Neutrophil (primary cell): ENCODE data around the gene MELK.

Experiments
- H3K27ac ChIP-seq: fragments of 200-600 bp; sonication (generic); 2 replicates; pipeline ENCODE4 v1.5.1; 2016; ENCODE audit warnings: mild to moderate bottlenecking, moderate library complexity
- H3K27me3 ChIP-seq: fragments of 200-600 bp; sonication (generic); 2 replicates; pipeline ENCODE4 v1.6.0; 2016; ENCODE audit warnings: mild to moderate bottlenecking
- H3K36me3 ChIP-seq: fragments of 200-600 bp; sonication (generic); 2 replicates; pipeline ENCODE4 v1.5.1; 2017
- H3K4me1 ChIP-seq, 2 experiments: fragments of 200-600 bp in 1 of 2; sonication (generic) in 1 of 2; 1 replicate in 1 of 2; 2 replicates in 1 of 2; pipeline versions ENCODE4 v1.5.1 to v1.6.1; 2013 to 2016; ENCODE audit warnings: low read depth in 1 of 2, low read length in 1 of 2, mild to moderate bottlenecking in 1 of 2, moderate library complexity in 1 of 2; ENCODE audit not compliant: control insufficient read depth in 1 of 2, insufficient read depth in 1 of 2
- H3K4me3 ChIP-seq, 2 experiments: fragments of 200-600 bp in 1 of 2; sonication (generic) in 1 of 2; 1 replicate in 1 of 2; 2 replicates in 1 of 2; pipeline ENCODE4 v1.5.1; 2013 to 2016; ENCODE audit warnings: low read depth in 1 of 2, low read length in 1 of 2, mild to moderate bottlenecking in 1 of 2, moderate library complexity in 1 of 2
- H3K9me3 ChIP-seq: fragments of 200-600 bp; sonication (generic); 2 replicates; pipeline ENCODE4 v1.5.1; 2016
- CTCF ChIP-seq: fragments of 200-600 bp; sonication (generic); IDR thresholded peaks from 2 replicates; pipeline ENCODE4 v1.5.1; 2016; ENCODE audit warnings: antibody characterized with exemption

The MELK gene

GRCh38 chr9:36609306-36609705 is 36.6 kb downstream of the MELK start:
- Histone ChIP-seq H3K9me3 (no peaks in the 10 kb centered on the region), H3K27ac (no peak overlapping the region), H3K36me3 (peaks cover 41% of the 10 kb centered on the region), H3K4me3 (no peak overlapping the region), H3K4me1 (no peaks in the 10 kb centered on the region), H3K27me3 (no peaks in the 10 kb centered on the region)
- no peak for TF ChIP-seq CTCF

- H3K9me3 ChIP-seq, result no peaks in the 10 kb centered on the region
- H3K4me3 ChIP-seq, result no peak overlapping the region
- no peaks in the 10 kb centered on the region for H3K4me1 ChIP-seq
- no peak for TF ChIP-seq CTCF
- no peak overlapping the region for H3K27ac ChIP-seq
- no peaks in the 10 kb centered on the region for H3K27me3 ChIP-seq
- no peaks in the 10 kb centered on the region for H3K36me3 ChIP-seq
Measured at GRCh38 chr9:36622121-36622520, 49.4 kb downstream of the MELK start.

- no peaks in the 10 kb centered on the region for H3K9me3 ChIP-seq
- H3K27ac ChIP-seq, result no peak overlapping the region
- H3K27me3 ChIP-seq, result no peaks in the 10 kb centered on the region
- no peaks in the 10 kb centered on the region for H3K4me1 ChIP-seq
- no peak for TF ChIP-seq CTCF
- H3K4me3 ChIP-seq, result no peak overlapping the region
- no peaks in the 10 kb centered on the region for H3K36me3 ChIP-seq
Measured at GRCh38 chr9:36623280-36623679, 50.6 kb downstream of the MELK start.

GRCh38 chr9:36625006-36625615 is 52.4 kb downstream of the MELK start:
- no peak overlapping the region for H3K27ac ChIP-seq

GRCh38 chr9:36632892-36633291 is 60.2 kb downstream of the MELK start:
- H3K27ac ChIP-seq, result no peak overlapping the region
- no peak for TF ChIP-seq CTCF
- peaks cover 0 to 4% of the 10 kb centered on the region in 2 experiments for H3K4me1 ChIP-seq
- H3K9me3 ChIP-seq, result no peaks in the 10 kb centered on the region
- H3K27me3 ChIP-seq, result no peaks in the 10 kb centered on the region
- no peak overlapping the region for H3K4me3 ChIP-seq
- peaks cover 32% of the 10 kb centered on the region for H3K36me3 ChIP-seq

More at GRCh38 chr9:36625006-36625615, 52.4 kb downstream of the MELK start:
- no peak for TF ChIP-seq CTCF
- no peak overlapping the region for H3K4me3 ChIP-seq
- peaks cover 0 to 4% of the 10 kb centered on the region in 2 experiments for H3K4me1 ChIP-seq
- H3K36me3 ChIP-seq, result no peaks in the 10 kb centered on the region
- no peaks in the 10 kb centered on the region for H3K9me3 ChIP-seq
- no peaks in the 10 kb centered on the region for H3K27me3 ChIP-seq
